ENCODE data around the gene PRDM5.
"Not testable (repeated sequence)": the region's sequence is repeated elsewhere in the genome, so short reads cannot be mapped to it uniquely, and the experiment has no call there.

Gene PRDM5

DNA sequence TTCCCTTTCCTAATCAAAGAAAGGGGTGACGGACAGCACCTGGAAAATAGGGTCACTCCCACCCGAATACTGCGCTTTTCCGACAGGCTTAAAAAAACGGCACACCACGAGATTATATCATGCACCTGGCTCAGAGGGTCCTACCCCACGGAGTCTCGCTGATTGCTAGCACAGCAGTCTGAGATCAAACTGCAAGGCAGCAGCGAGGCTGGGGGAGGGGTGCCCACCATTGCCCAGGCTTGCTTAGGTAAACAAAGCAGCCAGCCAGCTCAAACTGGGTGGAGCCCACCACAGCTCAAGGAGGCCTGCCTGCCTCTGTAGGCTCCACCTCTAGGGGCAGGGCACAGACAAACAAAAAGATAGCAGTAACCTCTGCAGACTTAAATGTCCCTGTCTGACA, 180.9 kb downstream of the PRDM5 start:
- DNase-seq, result not testable (repeated sequence)

GRCh38 chr4:120736312-120736711, 186.2 kb downstream of the PRDM5 start:
- no peak for DNase-seq

DNA sequence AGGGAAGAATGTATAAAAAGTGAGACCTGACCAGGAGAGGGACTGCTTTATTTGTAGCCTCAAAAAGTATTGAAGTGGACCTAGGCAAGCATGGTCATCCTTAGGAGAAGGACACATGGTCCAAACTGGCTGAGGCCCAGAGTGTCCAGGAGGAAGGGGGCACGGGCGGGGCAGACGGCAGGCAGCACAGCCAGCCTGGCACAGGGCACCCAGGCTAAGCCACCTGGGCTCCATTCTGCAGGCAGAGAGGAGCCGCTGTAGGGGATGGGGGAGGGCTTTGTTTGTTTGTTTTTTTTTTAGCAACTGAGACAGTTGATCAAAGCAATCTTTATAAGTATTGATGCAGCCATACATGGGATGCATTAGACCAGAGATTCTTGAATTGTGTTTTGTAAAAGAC, 188.6 kb downstream of the PRDM5 start:
- DNase-seq, result no peak

- no peak for DNase-seq
Observed at GRCh38 chr4:120733054-120733453, 189.5 kb downstream of the PRDM5 start.

DNA sequence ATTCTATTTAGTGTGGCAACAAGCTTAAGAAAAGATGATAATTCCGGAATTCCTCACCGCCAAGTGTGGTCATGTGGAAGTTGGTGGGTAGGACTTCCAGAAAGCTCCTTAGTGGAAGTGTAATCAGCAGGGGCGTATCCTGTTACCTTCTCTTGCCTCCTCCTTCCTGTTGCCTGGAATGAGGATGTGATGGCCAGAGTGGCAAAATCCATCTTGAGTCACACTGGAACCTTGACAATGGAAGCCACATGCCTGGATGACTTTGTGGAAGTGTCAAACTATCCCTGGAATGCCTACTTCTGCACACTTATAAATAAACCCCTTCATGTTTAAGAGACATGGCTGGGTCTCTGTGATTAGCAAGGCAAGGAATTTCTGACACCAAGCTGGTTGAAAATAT, 191.0 kb downstream of the PRDM5 start:
- DNase-seq, result no peak

GRCh38 chr4:120730777-120731320, 191.7 kb downstream of the PRDM5 start:
- DNase-seq, result no peak

- DNase-seq, result no peak
Observed at GRCh38 chr4:120728892-120729675, 193.4 kb downstream of the PRDM5 start.

DNA sequence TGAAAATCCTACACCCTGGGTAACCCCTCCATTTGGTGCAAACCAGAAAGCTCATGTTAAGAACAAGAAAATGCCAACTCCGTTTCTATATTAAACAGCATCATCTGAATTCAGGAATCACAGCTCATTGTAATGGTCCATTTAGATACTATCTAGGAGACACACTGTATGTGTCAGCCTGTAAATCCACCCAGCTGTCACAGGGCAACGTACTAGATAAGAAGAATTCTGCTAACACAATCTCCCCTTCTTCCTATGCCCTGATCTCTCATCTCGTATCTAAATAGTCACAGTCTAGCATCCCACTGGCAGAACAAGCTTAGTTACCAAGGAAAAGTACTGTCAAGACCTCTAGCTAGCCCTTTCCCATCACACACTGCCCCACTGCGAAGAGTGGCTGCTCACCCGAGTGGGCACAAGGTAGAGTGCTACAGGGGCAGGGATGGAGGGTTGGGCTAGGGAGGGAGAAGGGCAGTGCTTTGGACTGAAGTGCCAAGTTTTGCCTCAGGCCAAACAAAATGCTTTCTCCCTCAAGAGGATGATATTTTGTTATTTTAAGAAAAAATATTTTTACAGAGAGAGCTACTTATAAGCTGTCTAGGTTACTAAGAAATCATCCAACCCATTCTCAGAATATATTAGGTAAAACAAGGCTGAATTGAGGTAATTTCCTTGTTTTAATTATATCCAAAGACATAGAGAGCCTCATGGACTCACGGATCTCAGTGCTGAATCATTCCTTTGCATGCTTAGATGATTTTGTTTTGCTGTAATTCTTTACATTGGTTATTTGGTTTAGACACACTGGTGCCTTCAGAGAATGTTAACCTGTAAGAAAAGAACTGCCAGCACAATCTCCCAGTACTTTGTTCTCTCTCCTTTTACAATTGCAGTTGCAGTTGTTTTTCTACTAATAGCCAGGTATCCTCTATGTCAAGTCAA, 196.6 kb downstream of the PRDM5 start:
- no peak for DNase-seq

GRCh38 chr4:120724656-120725055, 197.9 kb downstream of the PRDM5 start:
- DNase-seq, result no peak

DNA sequence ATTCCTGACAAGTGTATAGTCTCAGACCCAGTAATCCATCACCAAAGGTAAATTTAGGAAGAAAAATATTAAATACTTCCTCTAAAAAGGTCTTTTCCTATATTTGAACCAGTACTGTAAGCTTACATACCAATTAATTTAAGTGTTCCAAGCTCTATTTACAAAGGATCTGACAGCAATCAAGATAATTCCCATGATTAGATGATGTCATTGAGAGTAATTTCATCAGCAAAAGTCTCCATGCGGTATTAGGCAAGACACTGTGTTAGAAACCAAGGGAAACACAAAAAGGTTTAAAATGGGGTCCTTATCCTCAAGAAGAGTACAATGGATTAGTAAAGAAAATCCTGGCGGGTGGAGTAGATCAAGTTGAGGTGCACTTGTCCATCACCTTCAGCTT, 198.5 kb downstream of the PRDM5 start:
- DNase-seq, result no peak

DNA sequence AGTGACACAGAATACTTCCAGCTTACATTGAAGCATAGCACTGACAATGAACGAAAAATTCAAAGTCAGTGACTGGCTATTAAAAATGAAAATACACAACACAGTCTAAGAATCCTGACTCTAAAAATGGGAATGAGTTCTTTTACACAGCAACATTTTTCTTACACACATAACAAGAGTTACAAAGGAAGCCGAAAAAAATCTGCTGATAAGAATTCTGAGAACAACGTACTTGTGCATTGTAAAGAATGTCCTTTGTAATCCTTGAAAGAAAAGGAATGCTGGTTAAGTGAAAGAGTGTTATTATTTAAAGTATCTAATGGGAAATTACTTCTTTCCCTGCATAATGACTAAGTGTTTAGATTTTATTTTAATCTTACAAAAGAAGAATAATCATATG, 199.4 kb downstream of the PRDM5 start:
- DNase-seq, result no peak

DNA sequence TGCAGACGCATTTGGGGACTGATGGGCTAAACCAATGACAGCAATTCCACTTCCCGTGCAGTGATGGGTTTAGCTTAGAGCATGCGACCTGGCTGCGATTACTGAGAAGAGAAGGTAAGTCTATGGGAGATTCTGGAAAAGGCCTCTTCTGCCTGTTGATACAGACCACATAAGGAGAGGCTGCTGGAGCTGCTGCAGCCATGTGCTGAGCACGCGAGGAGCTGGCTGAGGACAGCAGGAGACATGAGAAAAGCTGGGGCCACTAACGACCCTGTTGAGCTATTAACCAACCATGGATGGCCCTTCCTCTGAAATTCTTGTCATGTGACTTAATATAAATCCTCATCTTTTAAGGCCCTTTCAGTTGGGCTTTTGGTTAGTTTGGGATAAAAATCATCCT, 199.9 kb downstream of the PRDM5 start:
- no peak for DNase-seq

- DNase-seq, result no peak
Observed at GRCh38 chr4:120720354-120720934, 202.1 kb downstream of the PRDM5 start.

DNA sequence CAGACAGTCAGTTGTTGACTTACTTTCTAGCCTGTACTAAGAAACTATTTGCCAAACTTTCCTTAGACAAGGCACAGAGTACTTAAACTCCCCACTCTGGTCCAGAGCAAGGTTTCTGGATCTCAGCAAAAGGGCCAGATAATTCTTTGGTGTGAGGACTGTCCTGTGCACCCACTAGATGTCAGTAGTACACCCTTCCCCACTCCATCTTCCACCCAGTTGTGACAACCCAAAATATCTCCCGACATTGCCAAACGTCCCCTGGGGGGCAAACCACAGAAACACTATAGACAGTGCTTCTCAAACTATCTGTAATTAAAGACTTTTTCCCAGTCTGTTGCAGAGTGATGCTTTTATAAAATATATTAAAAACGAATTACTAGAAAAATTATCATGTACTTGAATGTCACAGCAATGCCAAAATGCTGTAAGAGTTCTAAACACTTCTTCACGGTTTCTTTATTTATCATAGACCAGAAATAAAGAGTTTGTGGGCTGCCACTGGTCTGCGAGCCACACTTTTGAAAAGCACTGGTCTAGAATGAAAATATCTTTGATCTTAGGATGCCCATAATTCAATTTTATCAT, 203.5 kb downstream of the PRDM5 start:
- DNase-seq, result no peak

DNA sequence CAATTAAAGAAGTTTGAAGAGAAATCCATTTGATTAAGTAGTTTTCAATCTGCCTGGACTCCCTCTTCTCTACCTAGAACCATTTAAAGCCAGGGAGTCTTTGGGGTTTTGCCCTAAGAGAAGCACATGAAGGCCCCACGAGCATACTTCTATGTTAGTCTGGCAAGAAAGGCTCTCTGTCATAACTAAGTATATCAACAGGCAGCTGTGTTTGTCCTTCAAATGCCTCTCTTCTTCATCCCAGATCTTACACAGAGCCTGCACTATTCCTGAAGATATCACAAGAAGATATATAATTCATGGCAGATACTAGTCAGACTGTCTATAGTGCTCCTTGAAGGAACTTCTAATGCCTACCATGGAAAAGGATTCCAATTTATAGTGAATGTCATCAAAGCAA, 206.2 kb downstream of the PRDM5 start:
- DNase-seq, result no peak

GRCh38 chr4:120714417-120715010, 208.0 kb downstream of the PRDM5 start:
- no peak for DNase-seq

GRCh38 chr4:120709991-120710390, 212.5 kb downstream of the PRDM5 start:
- DNase-seq, result no peak

GRCh38 chr4:120704538-120704937, 218.0 kb downstream of the PRDM5 start:
- DNase-seq, result no peak

DNA sequence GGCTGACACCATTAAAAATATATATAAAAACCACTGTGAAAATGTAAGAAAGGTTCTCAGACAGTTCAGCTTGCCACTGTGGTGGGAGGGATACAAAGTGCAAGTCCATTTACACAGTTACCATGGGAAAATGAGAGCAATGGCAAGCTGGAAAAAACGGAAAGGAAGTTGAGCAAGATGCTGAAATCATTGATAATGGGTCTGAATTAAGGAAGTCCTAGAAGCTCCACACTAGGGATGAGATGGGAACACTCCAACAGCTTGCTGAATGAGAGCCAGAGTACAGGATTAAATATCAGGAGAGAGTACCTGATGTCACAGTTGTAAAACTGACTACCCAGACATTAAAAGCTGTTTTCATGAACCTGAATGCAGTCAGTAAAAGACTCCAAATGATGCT, 218.6 kb downstream of the PRDM5 start:
- DNase-seq, result no peak

- no peak for DNase-seq
Observed at GRCh38 chr4:120699354-120699753, 223.2 kb downstream of the PRDM5 start.

GRCh38 chr4:120694973-120695372, 227.6 kb downstream of the PRDM5 start:
- DNase-seq, result no peak

GRCh38 chr4:120693816-120694215, 228.7 kb downstream of the PRDM5 start:
- DNase-seq, result no peak

DNA sequence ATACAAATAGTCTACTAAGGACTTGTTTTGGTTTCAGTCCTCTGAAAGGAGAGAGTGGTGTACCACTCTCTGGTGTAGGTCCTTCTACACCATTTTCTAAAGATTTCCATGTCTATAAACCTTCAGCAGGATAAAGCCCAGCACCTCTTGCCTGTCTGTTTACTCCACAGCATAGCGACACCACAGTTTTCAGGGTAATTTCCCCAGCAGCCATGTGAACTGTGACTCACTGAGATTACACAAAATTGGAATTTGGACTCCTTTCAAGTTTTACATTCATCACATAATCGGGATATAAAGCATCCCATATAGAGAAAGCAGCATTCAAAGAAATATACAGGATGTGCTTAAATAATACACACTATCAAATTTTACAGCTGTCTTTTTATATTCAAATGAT, 229.6 kb downstream of the PRDM5 start:
- no peak for DNase-seq
